ENCODE results near the gene PDIA4. TPM values are rescaled to one million over a fixed set of nuclear protein-coding genes. Genes with fewer than 3 reads are reported as not detected.
"Not testable (repeated sequence)": the region's sequence is repeated elsewhere in the genome, so short reads cannot be mapped to it uniquely, and the experiment has no call there.

PDIA4 gene
- total RNA-seq, 1 donor from 2014 or later = 254 TPM

GRCh38 chr7:149003018-149003417 is 25.3 kb downstream of the PDIA4 start:
- no peak for DNase-seq (ENCODE audit: low read depth)

- no peak for DNase-seq (ENCODE audit: low read depth)
Observed at GRCh38 chr7:149002604-149003003, 25.7 kb downstream of the PDIA4 start.

GRCh38 chr7:149001427-149002068 is 26.8 kb downstream of the PDIA4 start:
- no peak for DNase-seq (ENCODE audit: low read depth)

DNA sequence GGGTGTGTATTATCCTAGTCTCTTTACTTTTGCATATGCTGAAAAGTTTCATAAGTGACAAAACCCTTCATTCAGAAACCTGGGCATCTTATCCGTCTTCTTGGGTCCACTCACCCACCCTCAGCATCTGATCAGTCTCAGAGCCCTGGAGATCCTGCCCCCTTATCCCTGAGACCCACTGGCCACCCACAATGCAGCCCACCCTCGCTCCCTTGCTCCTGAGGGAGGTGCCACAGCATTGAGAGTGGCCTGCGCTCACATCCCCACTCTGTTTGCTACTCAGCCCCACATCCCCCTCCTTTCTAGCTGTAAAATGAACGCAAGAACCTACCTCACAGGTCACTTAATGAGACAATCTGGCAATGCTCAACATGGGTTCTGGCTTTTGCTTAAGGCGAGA is 27.3 kb downstream of the PDIA4 start:
- DNase-seq (ENCODE audit: low read depth) = no peak

GRCh38 chr7:148999192-148999591 is 29.1 kb downstream of the PDIA4 start:
- no peak for DNase-seq (ENCODE audit: low read depth)

- no peak for DNase-seq (ENCODE audit: low read depth)
Observed at GRCh38 chr7:148997497-148997896, 30.8 kb downstream of the PDIA4 start.

DNA sequence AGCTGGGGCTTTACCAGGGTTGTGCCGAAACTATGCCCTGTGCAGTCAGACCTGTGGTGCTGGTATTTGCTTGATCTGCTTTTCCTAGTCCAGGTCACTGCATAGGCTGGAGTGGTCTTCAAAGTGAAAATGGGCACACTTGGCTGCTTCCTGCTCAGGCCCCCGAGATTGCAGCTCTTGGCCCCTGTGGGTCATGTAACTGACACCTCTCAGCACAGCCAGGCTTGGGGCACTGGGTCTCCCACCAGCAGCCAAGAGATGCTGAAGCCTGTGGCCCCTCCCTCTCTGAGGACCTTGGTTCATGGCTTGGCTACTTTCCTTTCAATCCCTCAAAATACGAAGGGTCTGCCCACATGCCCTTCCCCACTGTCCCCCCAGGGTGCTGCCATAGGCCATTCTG is 33.7 kb downstream of the PDIA4 start:
- no peak for DNase-seq (ENCODE audit: low read depth)

DNA sequence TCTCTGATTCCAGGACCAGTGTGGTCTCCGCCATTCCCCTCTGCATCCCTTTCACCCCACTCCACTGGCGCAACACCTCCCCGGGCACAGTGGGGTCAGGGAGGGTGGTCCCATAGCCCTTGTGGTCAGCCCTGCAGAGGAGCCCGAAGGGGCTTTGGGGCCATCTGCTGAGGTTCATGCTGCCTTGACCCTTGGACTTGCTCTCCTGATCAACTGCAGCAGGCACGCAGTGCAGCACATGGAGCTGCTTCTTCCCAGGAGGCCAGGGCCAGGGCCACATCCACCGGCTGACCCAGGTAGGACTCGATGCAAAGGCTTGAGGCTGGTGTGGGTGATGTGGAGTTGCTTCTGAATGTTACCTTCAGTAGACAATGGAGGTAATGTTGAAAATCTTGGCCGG is 35.1 kb downstream of the PDIA4 start:
- no peak for DNase-seq (ENCODE audit: low read depth)

DNA sequence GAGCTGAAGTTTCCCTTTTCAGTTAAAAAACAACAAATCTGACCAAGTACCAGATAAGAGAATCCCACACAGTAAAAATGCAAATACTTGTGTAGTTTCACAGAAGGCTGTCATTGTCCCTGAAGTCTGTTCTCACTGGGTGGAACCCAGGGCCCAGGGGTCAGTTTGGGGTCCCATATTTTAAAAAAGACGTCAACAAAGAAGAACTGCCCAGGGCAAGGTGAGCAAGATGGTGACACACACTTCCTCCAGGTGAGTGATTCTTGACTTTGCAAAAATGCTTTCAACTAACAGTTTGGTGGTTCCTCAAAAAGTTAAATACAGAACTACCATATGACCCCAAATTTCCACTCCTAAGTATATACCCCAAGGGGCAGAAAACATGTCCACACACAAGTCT is 36.8 kb downstream of the PDIA4 start:
- DNase-seq (ENCODE audit: low read depth) = no peak

- peak; percentile 18 for DNase-seq (ENCODE audit: low read depth)
Observed at GRCh38 chr7:148987751-148988512, 40.4 kb downstream of the PDIA4 start.

GRCh38 chr7:148987010-148987750 is 41.1 kb downstream of the PDIA4 start:
- DNase-seq (ENCODE audit: low read depth) = peak; percentile 90

GRCh38 chr7:148986742-148987009 is 41.6 kb downstream of the PDIA4 start:
- no peak for DNase-seq (ENCODE audit: low read depth)

GRCh38 chr7:148983200-148984146 is 44.8 kb downstream of the PDIA4 start:
- DNase-seq (ENCODE audit: low read depth) = peak; percentile 63

DNA sequence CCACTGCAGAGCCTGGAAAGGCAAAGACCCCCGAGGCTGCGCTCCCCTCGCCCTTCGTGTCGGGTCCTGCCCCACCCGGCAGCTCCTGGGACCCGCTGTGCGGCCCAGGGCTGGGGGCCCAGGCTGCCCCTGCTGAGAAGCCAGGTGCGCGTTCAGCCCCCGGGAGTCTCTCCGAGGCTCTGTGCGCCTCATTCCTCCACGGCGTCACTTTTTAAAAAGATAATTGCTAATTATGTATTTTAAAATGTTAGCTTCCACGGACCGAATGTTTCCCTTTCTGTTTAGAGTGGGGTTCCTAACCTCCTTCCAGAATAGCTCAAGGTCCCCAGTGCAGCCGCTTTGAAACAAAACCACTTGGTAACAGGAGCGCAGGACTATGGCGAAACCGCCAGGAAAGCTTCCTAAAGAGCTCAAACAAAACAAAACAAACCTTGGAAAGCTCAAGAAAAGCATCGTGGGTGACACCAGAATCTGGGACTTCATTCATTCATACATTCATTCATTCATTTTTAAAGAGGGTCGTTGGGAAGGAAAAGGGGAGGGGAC is 45.6 kb downstream of the PDIA4 start:
- peak; percentile 25 for DNase-seq (ENCODE audit: low read depth)

DNA sequence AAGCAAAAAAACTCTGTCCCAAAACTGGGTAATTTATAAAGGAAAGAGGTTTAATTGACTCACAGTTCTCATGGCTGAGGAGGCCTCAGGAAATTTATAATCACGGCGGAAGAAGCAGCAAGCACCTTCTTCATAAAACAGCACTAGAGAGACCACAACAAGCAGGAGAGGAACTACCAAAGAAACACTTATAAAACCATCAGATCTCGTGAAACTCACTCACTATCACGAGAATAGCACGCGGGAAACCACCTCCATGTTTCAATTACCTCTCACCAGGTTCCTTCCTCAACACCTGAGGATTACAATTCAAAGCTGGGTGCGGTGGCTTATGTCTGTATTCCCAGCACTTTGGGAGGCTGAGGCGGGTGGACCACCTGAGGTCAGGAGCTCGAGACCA is 48.5 kb downstream of the PDIA4 start:
- no peak for DNase-seq (ENCODE audit: low read depth)

- not testable (repeated sequence) for DNase-seq (ENCODE audit: low read depth)
Observed at GRCh38 chr7:148979072-148979471, 49.2 kb downstream of the PDIA4 start.

DNA sequence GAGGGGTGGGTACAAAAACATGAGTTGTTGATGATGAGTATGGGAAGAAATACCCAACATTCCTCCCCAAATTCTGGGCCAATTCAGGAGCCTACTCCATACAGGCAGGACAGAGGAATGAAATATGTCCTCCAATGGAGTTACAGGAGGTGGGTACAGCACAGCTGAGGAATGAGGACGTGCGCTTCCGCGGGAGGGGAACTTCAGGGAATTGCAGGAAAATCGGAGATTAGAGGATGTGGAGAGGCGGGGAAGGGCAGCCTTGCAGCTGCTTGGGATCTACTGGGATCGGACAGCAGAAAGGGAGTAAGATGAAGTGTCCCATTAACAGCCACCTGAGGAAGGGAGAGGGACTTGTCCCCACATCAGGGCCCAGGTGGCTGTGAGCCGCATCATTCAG is 50.2 kb downstream of the PDIA4 start:
- no peak for DNase-seq (ENCODE audit: low read depth)

DNA sequence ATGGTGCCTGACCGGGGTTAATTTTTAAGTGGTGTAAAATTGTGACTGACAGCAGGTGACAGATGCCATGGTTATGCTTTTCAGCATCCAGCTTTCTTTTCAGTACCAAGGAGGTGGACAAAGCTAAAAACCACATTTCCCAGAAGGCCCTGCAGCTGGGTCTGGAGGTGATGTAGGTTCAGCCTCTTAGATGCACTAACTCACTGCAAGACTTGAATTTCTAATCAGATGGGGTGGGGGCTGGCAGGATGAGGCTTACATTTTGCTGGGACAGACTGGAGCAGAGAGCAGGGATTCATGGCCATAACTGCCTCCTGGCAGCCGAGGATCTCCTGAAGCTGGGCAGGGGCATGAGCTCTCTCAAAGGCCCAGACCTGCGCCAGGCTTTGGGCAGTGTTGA is 52.4 kb downstream of the PDIA4 start:
- no peak for DNase-seq (ENCODE audit: low read depth)

GRCh38 chr7:148973256-148973655 is 55.0 kb downstream of the PDIA4 start:
- no peak for DNase-seq (ENCODE audit: low read depth)

- DNase-seq (ENCODE audit: low read depth) = no peak
Observed at GRCh38 chr7:148972375-148972774, 55.9 kb downstream of the PDIA4 start.

DNA sequence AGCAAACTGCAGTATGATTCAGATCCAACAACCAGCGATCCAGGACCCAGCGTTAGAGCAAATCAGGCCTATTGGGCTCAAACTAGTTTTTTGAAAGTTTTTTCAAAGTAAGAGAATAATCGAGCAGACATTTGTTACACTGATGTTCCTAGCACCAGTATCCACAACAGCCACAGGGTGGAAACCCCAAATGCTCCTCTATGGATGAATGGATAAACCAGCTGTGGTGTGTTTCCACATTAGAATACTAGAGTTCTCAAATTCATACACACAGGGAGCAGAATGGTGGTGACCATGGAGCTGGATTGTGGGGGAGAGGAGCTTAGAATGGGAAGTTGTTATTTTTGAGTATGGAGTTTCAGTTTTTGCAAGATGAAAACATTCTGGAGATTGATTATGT is 60.7 kb downstream of the PDIA4 start:
- no peak for DNase-seq (ENCODE audit: low read depth)

- no peak for DNase-seq (ENCODE audit: low read depth)
Observed at GRCh38 chr7:148967032-148967372, 61.3 kb downstream of the PDIA4 start.
